ENCODE data around the gene POMGNT1. TPM values are rescaled to one million over a fixed set of nuclear protein-coding genes. Genes with fewer than 3 reads are reported as not detected.

Gene POMGNT1
- total RNA-seq, 2 experiments from 2014 or later = 21.1 to 29.0 TPM

DNA sequence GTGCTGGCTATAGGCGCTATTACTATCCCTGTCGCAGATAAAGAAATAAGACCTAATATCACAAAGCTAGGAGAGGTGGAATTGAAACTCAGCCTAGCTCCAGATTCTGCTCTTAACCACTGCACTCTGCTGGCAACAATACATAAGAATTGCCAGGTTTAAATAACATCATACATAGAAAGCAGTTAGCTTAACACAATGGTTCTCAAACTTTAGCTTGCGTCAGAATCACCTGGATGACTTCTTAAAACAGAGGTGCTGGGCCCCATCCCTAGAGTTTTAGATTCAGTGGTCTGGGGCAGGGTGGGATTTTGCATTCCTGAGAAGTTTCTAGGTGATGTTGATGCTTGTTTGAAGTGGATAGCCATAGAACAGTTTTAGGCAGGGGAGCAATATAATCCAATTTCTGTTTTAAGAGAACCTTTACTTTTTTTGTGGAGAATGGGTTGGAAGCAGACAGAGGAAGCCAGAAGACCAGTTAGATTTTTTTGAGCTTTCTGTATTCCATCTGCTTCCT, 1.1 kb upstream of the POMGNT1 start:
- POLR2A ChIA-PET = interaction anchor here (0.6 to 1.9 kb wide), 2 partner anchors 33 to 290 kb away, joined by 3 to 10 read pairs; no protein-coding TSS in a partner anchor
- CTCF ChIA-PET = interaction anchor here (1.1 to 2.3 kb wide), 2 partner anchors 24 to 148 kb away, joined by 3 to 12 read pairs; no protein-coding TSS in a partner anchor
- no peaks in the 10 kb centered on the region for H3K27me3 Mint-ChIP-seq
- peaks cover 22% of the 10 kb centered on the region for H3K36me3 Mint-ChIP-seq (ENCODE audit: low read depth)
- no peaks in the 10 kb centered on the region for H3K9me3 Mint-ChIP-seq
- H3K4me1 Mint-ChIP-seq (ENCODE audit: low read depth) = peaks cover 44% of the 10 kb centered on the region
- DNase-seq (no peak), ATAC-seq (ENCODE audit: poor library complexity) (no peak)
- intact Hi-C loops (cut with DNase I, micrococcal nuclease) = loop anchor here in 1 of 2 experiments (2.0 to 10.0 kb wide), 4 partner anchors 66 to 1844 kb away; partner anchors contain the start of genes ERI3, LRRC41, PIK3R3 and UQCRH
- H3K4me3 Mint-ChIP-seq = peak overlapping the region; percentile 87
- Histone ChIP-seq H3K4me1 (ENCODE audit: insufficient read depth, low read length) (peaks cover 41% of the 10 kb centered on the region), H3K27me3 (ENCODE audit: control insufficient read depth in 1 of 2, insufficient read depth in 2 of 2, low read length in 2 of 2) (no peaks in the 10 kb centered on the region), H3K27ac (ENCODE audit: low read depth in 1 of 2, low read length in 2 of 2) (no peak overlapping the region), H3K9me3 (ENCODE audit: control insufficient read depth in 1 of 2, insufficient read depth in 1 of 2, low read length in 2 of 2) (no peaks in the 10 kb centered on the region), H3K36me3 (ENCODE audit: insufficient read depth, low read length) (peaks cover 14% of the 10 kb centered on the region), H3K4me3 (ENCODE audit: low read length) (no peak overlapping the region)
- TF ChIP-seq CTCF (IDR thresholded peaks at IDR 0.05) = no peak
- peak overlapping the region; percentile 71 for H3K27ac Mint-ChIP-seq

DNA sequence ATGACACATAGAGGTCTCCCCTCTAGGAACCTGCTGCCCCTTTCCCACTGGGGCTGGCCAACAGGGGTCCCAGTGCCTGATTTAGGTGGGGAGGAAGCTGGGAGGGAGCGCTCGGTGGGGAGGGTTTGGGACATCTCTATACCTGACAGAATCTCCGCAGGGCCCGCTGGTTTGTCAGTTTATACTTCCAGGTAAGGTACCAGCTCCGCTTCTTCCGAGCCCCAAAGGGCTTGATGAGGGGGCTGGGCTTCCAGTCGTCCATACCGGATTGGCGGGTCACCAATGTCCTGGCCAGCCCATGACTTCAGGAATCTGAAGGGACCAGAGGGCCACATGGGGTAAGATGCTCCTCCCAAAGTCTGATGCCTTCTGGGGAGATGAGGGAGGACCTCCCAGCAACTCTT, 672 bp downstream of the POMGNT1 start:
- peak overlapping the region; percentile 39 for H3K27ac Mint-ChIP-seq

DNA sequence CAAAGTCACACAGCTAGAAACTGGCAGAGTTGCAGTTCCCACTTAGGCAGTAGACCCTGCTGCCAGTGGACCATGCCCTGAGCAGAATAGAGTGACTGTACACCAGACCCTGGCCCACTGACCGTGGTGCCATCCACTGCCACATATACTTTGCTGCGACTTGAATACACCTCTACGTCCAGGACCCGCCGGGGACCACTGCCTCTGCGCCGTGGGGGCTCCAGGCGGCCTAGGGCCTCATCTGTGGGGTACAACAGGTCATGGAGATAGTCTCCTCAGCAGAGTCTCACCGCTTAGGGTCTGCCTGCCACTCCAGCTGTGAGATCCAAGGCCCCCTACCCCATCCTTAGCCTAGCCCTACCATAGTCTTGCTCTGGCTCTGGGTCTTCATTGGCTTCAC, 1.6 kb downstream of the POMGNT1 start:
- ChIA-PET CTCF (no interaction called here), POLR2A (interaction anchor here (0.9 kb wide), 1 partner anchor 50 kb away, joined by 3 read pairs; no protein-coding TSS in a partner anchor)
- Mint-ChIP-seq H3K27me3 (no peaks in the 10 kb centered on the region), H3K9me3 (no peaks in the 10 kb centered on the region), H3K4me1 (ENCODE audit: low read depth) (peaks cover 28% of the 10 kb centered on the region), H3K4me3 (peak overlapping the region; percentile 86), H3K36me3 (ENCODE audit: low read depth) (peaks cover 47% of the 10 kb centered on the region), H3K27ac (no peak overlapping the region)
- H3K36me3 ChIP-seq (ENCODE audit: insufficient read depth, low read length) = peaks cover 40% of the 10 kb centered on the region
- no peak for TF ChIP-seq CTCF (IDR thresholded peaks at IDR 0.05)
- no peak overlapping the region for H3K27ac ChIP-seq (ENCODE audit: low read depth in 1 of 2, low read length in 2 of 2)
- H3K4me3 ChIP-seq (ENCODE audit: low read length) = no peak overlapping the region
- ATAC-seq (ENCODE audit: poor library complexity) = no peak
- H3K9me3 ChIP-seq (ENCODE audit: control insufficient read depth in 1 of 2, insufficient read depth in 1 of 2, low read length in 2 of 2) = no peaks in the 10 kb centered on the region
- DNase-seq = no peak
- peaks cover 28% of the 10 kb centered on the region for H3K4me1 ChIP-seq (ENCODE audit: insufficient read depth, low read length)
- H3K27me3 ChIP-seq (ENCODE audit: control insufficient read depth in 1 of 2, insufficient read depth in 2 of 2, low read length in 2 of 2) = no peaks in the 10 kb centered on the region
- intact Hi-C loops (cut with DNase I, micrococcal nuclease) = loop anchor here in 1 of 2 experiments (5.0 to 10.0 kb wide), 3 partner anchors 106 to 1842 kb away; partner anchors contain the start of genes ERI3, LRRC41 and UQCRH

More for the DNA sequence above, 672 bp downstream of the POMGNT1 start:
- no peaks in the 10 kb centered on the region for H3K27me3 ChIP-seq (ENCODE audit: control insufficient read depth in 1 of 2, insufficient read depth in 2 of 2, low read length in 2 of 2)
- POLR2A ChIA-PET = interaction anchor here (0.6 to 1.9 kb wide), 4 partner anchors 31 to 510 kb away, joined by 3 to 10 read pairs (median 3); no protein-coding TSS in a partner anchor
- H3K27me3 Mint-ChIP-seq = no peaks in the 10 kb centered on the region
- H3K4me1 ChIP-seq (ENCODE audit: insufficient read depth, low read length) = peaks cover 28% of the 10 kb centered on the region
- peaks cover 37% of the 10 kb centered on the region for H3K36me3 Mint-ChIP-seq (ENCODE audit: low read depth)
- H3K4me1 Mint-ChIP-seq (ENCODE audit: low read depth) = peaks cover 30% of the 10 kb centered on the region
- H3K36me3 ChIP-seq (ENCODE audit: insufficient read depth, low read length) = peaks cover 31% of the 10 kb centered on the region
- peak overlapping the region in 1 of 2 donors; percentile 37 for H3K27ac ChIP-seq (ENCODE audit: low read depth in 1 of 2, low read length in 2 of 2)
- no peak for ATAC-seq (ENCODE audit: poor library complexity)
- CTCF ChIA-PET = interaction anchor here (0.6 kb wide), 1 partner anchor 302 kb away, joined by 3 read pairs; no protein-coding TSS in a partner anchor
- no peaks in the 10 kb centered on the region for H3K9me3 Mint-ChIP-seq
- TF ChIP-seq CTCF (IDR thresholded peaks at IDR 0.05) = no peak
- peak overlapping the region; percentile 86 for H3K4me3 Mint-ChIP-seq
- peak overlapping the region; percentile 81 for H3K4me3 ChIP-seq (ENCODE audit: low read length)
- no peaks in the 10 kb centered on the region for H3K9me3 ChIP-seq (ENCODE audit: control insufficient read depth in 1 of 2, insufficient read depth in 1 of 2, low read length in 2 of 2)
- no peak for DNase-seq
- intact Hi-C loops (cut with DNase I, micrococcal nuclease) = loop anchor here in 1 of 2 experiments (5.0 to 10.0 kb wide), 3 partner anchors 105 to 1843 kb away; partner anchors contain the start of genes ERI3, LRRC41 and UQCRH

Measured in CD4-positive, alpha-beta T cell (primary cell).